Gastrocnemius medialis (tissue), 4 donors: ENCODE measurements around the gene NF2.

ENCODE experiments used
- POLR2A ChIP-seq, 2 donors: fragments of 450-650 bp; IDR thresholded peaks; one replicate each; pipeline ENCODE4 v1.6.1; 2017; ENCODE audit warnings: antibody characterized with exemption in 2 of 2, mild to moderate bottlenecking in 2 of 2, moderate library complexity in 2 of 2
- TF ChIP-seq, protein P1 (sequence below), 5 experiments: fragments of 450-650 bp in 3 of 5; fragments of 200-600 bp in 2 of 5; sonication (generic) in 2 of 5; IDR thresholded peaks in 4 of 5; conservative IDR thresholded peaks in 1 of 5; 1 replicate in 4 of 5; 2 replicates in 1 of 5; pipeline ENCODE4 v1.5.1; 2016 to 2019; ENCODE audit warnings: antibody characterized with exemption in 5 of 5, mild to moderate bottlenecking in 3 of 5, moderate library complexity in 3 of 5

DNA sequence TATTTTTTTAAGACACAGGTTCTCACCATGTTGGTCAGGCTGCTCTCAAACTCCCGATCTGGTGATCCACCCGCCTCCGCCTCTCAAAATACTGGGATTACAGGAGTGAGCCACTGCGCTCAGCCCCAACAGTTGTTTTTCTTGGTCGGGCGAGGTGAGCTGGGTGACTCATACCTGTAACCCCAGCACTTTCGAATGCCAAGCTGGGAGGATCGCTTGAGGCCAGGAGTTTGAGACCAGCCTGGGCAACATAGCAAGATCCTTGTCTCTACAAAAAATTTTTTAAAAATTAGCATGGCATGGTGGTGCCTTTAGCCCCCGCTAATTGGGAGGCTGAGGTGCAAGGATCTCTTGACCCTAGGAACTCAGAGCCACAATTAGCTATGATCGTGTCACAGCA is 7.0 kb upstream of the NF2 start:
- TF ChIP-seq, protein P1, sequence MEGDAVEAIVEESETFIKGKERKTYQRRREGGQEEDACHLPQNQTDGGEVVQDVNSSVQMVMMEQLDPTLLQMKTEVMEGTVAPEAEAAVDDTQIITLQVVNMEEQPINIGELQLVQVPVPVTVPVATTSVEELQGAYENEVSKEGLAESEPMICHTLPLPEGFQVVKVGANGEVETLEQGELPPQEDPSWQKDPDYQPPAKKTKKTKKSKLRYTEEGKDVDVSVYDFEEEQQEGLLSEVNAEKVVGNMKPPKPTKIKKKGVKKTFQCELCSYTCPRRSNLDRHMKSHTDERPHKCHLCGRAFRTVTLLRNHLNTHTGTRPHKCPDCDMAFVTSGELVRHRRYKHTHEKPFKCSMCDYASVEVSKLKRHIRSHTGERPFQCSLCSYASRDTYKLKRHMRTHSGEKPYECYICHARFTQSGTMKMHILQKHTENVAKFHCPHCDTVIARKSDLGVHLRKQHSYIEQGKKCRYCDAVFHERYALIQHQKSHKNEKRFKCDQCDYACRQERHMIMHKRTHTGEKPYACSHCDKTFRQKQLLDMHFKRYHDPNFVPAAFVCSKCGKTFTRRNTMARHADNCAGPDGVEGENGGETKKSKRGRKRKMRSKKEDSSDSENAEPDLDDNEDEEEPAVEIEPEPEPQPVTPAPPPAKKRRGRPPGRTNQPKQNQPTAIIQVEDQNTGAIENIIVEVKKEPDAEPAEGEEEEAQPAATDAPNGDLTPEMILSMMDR (IDR thresholded peaks at IDR 0.05 in 4 of 5, conservative IDR thresholded peaks at IDR 0.05 in 1 of 5), result no peak
- TF ChIP-seq POLR2A (IDR thresholded peaks at IDR 0.05), result no peak
